A673 (cell line): Measurements from ENCODE around the gene NECAB3. TPM values are rescaled to one million over a fixed set of nuclear protein-coding genes. Genes with fewer than 3 reads are reported as not detected.

Experiments used
- BruUV-seq: library from RNA; stranded (reverse); fragments of 400-500 nt; replicated peaks from 2 replicates; lab custom pipeline; 2021; lab: Mats Ljungman, UMichigan
- CTCF ChIA-PET: fragments of 300-600 bp; sonication (Branson Sonifier 250); formaldehyde crosslinking; loops from one replicate; lab custom pipeline; 2022; ENCODE audit warnings: antibody characterized with exemption; lab: Charles Lee
- POLR2A ChIA-PET: fragments of 300-600 bp; sonication (Branson Sonifier 250); formaldehyde crosslinking; loops from one replicate; lab custom pipeline; 2022; ENCODE audit warnings: antibody characterized with exemption; ENCODE audit not compliant: low non-redundant PET; lab: Charles Lee
- DNase-seq: peaks from one replicate; pipeline ENCODE4 v3.0.0-alpha.2; 2015; ENCODE audit warnings: low spot score
- H3K27ac ChIP-seq: fragments of 200-600 bp; sonication (generic); 2 replicates; pipeline ENCODE4 v1.5.1; 2016; ENCODE audit warnings: mixed run types, low read depth, mild to moderate bottlenecking, mixed read lengths, antibody characterized with exemption, low read length; ENCODE audit not compliant: poor library complexity, severe bottlenecking
- H3K27me3 ChIP-seq: fragments of 200-600 bp; sonication (generic); replicated peaks from 2 replicates; pipeline ENCODE4 v1.6.1; 2017; ENCODE audit warnings: mixed run types, low read depth, mild to moderate bottlenecking, mixed read lengths, antibody characterized with exemption, low read length; ENCODE audit not compliant: insufficient read depth, poor library complexity
- H3K36me3 ChIP-seq: fragments of 200-600 bp; sonication (generic); 2 replicates; pipeline ENCODE4 v1.6.1; 2016; ENCODE audit warnings: mixed run types, mild to moderate bottlenecking, mixed read lengths, antibody characterized with exemption, low read length; ENCODE audit not compliant: insufficient read depth, poor library complexity, severe bottlenecking
- H3K4me1 ChIP-seq: fragments of 200-600 bp; sonication (generic); 2 replicates; pipeline ENCODE4 v1.6.1; 2017; ENCODE audit warnings: mixed run types, mild to moderate bottlenecking, mixed read lengths, antibody characterized with exemption, low read length; ENCODE audit not compliant: insufficient read depth, poor library complexity, severe bottlenecking
- H3K4me3 ChIP-seq: fragments of 200-600 bp; sonication (generic); 2 replicates; pipeline ENCODE4 v1.5.1; 2016; ENCODE audit warnings: low read depth, mixed run types, mild to moderate bottlenecking, mixed read lengths, low read length; ENCODE audit not compliant: poor library complexity, severe bottlenecking
- H3K9me3 ChIP-seq: fragments of 200-600 bp; sonication (generic); 2 replicates; pipeline ENCODE4 v1.6.1; 2016; ENCODE audit warnings: mixed run types, low read depth, mild to moderate bottlenecking, mixed read lengths, antibody characterized with exemption, low read length; ENCODE audit not compliant: poor library complexity, severe bottlenecking
- EZH2 ChIP-seq: fragments of 200-600 bp; sonication (generic); IDR thresholded peaks from 2 replicates; pipeline ENCODE4 v1.6.1; 2017; ENCODE audit warnings: borderline replicate concordance, low read depth, mild to moderate bottlenecking, mixed read lengths, antibody characterized with exemption, low read length; ENCODE audit not compliant: poor library complexity, severe bottlenecking
- intact Hi-C: fragments of 100-400 bp; cut with micrococcal nuclease; formaldehyde crosslinking; loops from one replicate; pipeline ENCODE4 v1.10.0; 2022; ENCODE audit not compliant: unreplicated experiment
- total RNA-seq: library from RNA; stranded (reverse); gene quantifications from 2 replicates; pipeline ENCODE4 v1.2.3, GENCODE V29; 2021
- TF ChIP-seq, protein P1 (sequence below): fragments of 300-800, 200-600 bp; sonication (generic); conservative IDR thresholded peaks from 2 replicates; pipeline ENCODE4 v1.5.1; 2017; ENCODE audit warnings: low read depth, mild to moderate bottlenecking, antibody characterized with exemption, low read length, moderate library complexity, mixed read lengths

NECAB3 gene
- total RNA-seq, 1 experiment from 2014 or later, result 83.1 TPM

GRCh38 chr20:33629533-33629932 lies 44.7 kb downstream of the NECAB3 start:
- intact Hi-C loops, result no loop called here
- H3K36me3 ChIP-seq, result peaks cover 4% of the 10 kb centered on the region
- POLR2A ChIA-PET, result no interaction called here

DNA sequence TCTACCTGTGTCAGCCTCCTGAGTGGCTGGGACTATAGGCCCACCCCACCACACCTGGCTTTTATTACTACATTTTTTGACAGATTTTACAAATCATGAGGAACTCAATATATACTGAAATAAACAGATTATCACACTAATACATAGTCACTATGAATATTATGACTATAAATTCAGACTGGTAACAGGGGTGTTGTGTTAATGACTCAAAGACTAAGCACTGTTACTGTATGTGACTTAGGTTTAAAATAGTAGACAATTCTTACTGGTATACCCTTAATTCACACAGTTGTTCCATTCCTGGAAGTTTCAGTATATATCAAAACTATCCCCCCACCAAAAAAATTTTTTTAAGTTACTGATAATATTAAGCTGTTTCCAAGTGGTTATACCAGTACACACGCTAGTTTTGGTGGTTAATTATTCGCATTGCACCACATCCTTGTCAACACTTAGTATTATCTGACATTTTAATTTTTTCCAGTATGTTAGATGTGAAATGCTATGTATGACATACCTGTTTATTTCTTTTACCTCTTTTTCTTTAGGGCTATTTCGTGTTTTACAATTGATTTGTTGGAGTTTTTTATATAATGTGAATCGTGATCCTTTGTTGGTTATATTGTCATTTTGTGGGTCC lies 46.5 kb downstream of the NECAB3 start:
- Histone ChIP-seq H3K4me3 (no peak overlapping the region), H3K36me3 (peaks cover 6% of the 10 kb centered on the region), H3K9me3 (no peaks in the 10 kb centered on the region), H3K27me3 (no peaks in the 10 kb centered on the region), H3K27ac (no peak overlapping the region), H3K4me1 (no peaks in the 10 kb centered on the region)
- no peak for TF ChIP-seq EZH2
- TF ChIP-seq, protein P1, sequence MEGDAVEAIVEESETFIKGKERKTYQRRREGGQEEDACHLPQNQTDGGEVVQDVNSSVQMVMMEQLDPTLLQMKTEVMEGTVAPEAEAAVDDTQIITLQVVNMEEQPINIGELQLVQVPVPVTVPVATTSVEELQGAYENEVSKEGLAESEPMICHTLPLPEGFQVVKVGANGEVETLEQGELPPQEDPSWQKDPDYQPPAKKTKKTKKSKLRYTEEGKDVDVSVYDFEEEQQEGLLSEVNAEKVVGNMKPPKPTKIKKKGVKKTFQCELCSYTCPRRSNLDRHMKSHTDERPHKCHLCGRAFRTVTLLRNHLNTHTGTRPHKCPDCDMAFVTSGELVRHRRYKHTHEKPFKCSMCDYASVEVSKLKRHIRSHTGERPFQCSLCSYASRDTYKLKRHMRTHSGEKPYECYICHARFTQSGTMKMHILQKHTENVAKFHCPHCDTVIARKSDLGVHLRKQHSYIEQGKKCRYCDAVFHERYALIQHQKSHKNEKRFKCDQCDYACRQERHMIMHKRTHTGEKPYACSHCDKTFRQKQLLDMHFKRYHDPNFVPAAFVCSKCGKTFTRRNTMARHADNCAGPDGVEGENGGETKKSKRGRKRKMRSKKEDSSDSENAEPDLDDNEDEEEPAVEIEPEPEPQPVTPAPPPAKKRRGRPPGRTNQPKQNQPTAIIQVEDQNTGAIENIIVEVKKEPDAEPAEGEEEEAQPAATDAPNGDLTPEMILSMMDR, result no peak
- CTCF ChIA-PET, result no interaction called here
- POLR2A ChIA-PET, result no interaction called here
- no peak for DNase-seq
- intact Hi-C loops, result no loop called here
- BruUV-seq, result no TSS peak

More at GRCh38 chr20:33629533-33629932, 44.7 kb downstream of the NECAB3 start:
- BruUV-seq, result no TSS peak
- CTCF ChIA-PET, result no interaction called here
- Histone ChIP-seq H3K4me3 (no peak overlapping the region), H3K27ac (no peak overlapping the region), H3K9me3 (no peaks in the 10 kb centered on the region), H3K27me3 (no peaks in the 10 kb centered on the region), H3K4me1 (no peaks in the 10 kb centered on the region)
- TF ChIP-seq EZH2, result no peak
- TF ChIP-seq, protein P1, result no peak
- no peak for DNase-seq

DNA sequence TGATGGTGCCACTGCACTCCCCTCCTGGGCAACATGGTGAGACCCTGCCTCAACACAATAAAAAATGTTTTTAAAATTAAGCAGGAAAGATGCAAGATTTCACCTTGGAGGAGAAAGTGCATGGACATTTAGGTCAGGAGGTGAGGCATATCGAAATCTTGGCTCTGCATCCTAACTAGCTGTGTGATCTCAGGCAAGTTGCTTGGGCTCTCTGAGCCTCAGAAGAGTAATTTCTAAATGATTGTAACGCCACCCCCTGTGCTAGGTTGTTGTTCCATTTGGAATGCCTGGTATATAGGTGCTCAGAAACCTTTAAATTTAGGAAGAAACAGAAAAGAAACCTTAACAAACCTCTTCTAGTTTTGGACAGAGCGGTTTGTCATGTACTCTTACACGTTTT lies 48.0 kb downstream of the NECAB3 start:
- Histone ChIP-seq H3K9me3 (no peaks in the 10 kb centered on the region), H3K36me3 (peaks cover 4% of the 10 kb centered on the region), H3K27me3 (no peaks in the 10 kb centered on the region), H3K4me1 (peaks cover 5% of the 10 kb centered on the region), H3K4me3 (no peak overlapping the region), H3K27ac (no peak overlapping the region)
- ChIA-PET POLR2A (no interaction called here), CTCF (no interaction called here)
- BruUV-seq, result no TSS peak
- intact Hi-C loops, result no loop called here
- no peak for DNase-seq
- TF ChIP-seq, protein P1, result no peak
